Lung (tissue), 12 donors: ENCODE data around the gene GRIA4. TPM values are rescaled to one million over a fixed set of nuclear protein-coding genes. Genes with fewer than 3 reads are reported as not detected.
A peak's percentile ranks its signal among the peaks of the same experiment; 100 is the strongest.

Source experiments
- ATAC-seq: fragments of 200-7000 bp; cut with Tn5 transposase; one replicate; pipeline ENCODE4 v1.9.1; 2020; ENCODE audit warnings: moderate number of reproducible peaks; ENCODE audit not compliant: insufficient read depth, low FRiP score
- DNase-seq, 3 donors: peaks; one replicate each; pipeline ENCODE4 v3.0.0-alpha.2; 2013 to 2017
- H3K27ac ChIP-seq, 2 donors: one replicate each; pipeline ENCODE4 v1.5.1; 2013; ENCODE audit warnings: mild to moderate bottlenecking in 2 of 2, moderate library complexity in 2 of 2, control low read depth in 1 of 2, inconsistent platforms in 1 of 2, low read depth in 1 of 2, low read length in 1 of 2
- H3K27me3 ChIP-seq, 3 donors: one replicate each; pipeline ENCODE4 v1.5.1; 2013; ENCODE audit warnings: low read length in 2 of 3; ENCODE audit not compliant: control insufficient read depth in 3 of 3, insufficient read depth in 3 of 3
- H3K36me3 ChIP-seq, 4 donors: one replicate each; pipeline ENCODE4 v1.5.1; 2013; ENCODE audit warnings: low read length in 4 of 4, mild to moderate bottlenecking in 1 of 4, moderate library complexity in 1 of 4; ENCODE audit not compliant: control insufficient read depth in 4 of 4, insufficient read depth in 4 of 4
- H3K4me1 ChIP-seq, 5 donors: one replicate each; pipeline ENCODE4 v1.5.1; 2013; ENCODE audit warnings: low read length in 5 of 5, mild to moderate bottlenecking in 2 of 5, moderate library complexity in 1 of 5; ENCODE audit not compliant: control insufficient read depth in 5 of 5, insufficient read depth in 5 of 5
- H3K4me3 ChIP-seq: one replicate; pipeline ENCODE4 v1.5.1; 2013; ENCODE audit warnings: mild to moderate bottlenecking, control low read depth, moderate library complexity
- H3K9ac ChIP-seq, 2 donors: one replicate each; pipeline ENCODE4 v1.5.1; 2013; ENCODE audit warnings: low read length in 2 of 2, control low read depth in 1 of 2; ENCODE audit not compliant: insufficient read depth in 1 of 2
- H3K9me3 ChIP-seq, 4 donors: one replicate each; pipeline ENCODE4 v1.5.1; 2013; ENCODE audit warnings: low read length in 3 of 4, mild to moderate bottlenecking in 1 of 4, moderate library complexity in 1 of 4; ENCODE audit not compliant: control insufficient read depth in 4 of 4, insufficient read depth in 3 of 4
- WGBS, 2 donors: extraction: QIAGEN DNeasy Blood & Tissue Kit; methylation state at CpG; one replicate each; pipeline ENCODE4 v1.1.7; 2013; 5-methylcytosine and 5-hydroxymethylcytosine counted together
- polyA plus RNA-seq, 2 donors: library from polyadenylated mRNA; stranded (reverse); fragments of 200-250 nt; gene quantifications; one replicate each; pipeline ENCODE4 v1.2.1, GENCODE V29; 2013
- total RNA-seq, 2 donors: library from RNA; depleted of rRNA in 1 of 2; stranded (reverse); fragments of >200 nt in 1 of 2; gene quantifications; one replicate each; pipeline ENCODE4 v1.2.1, GENCODE V29; 2014 to 2021
- TF ChIP-seq, protein P1 (sequence below): IDR thresholded peaks from 2 replicates; pipeline ENCODE4 v1.5.1; 2012; ENCODE audit warnings: mild to moderate bottlenecking; ENCODE audit errors: control extremely low read depth, extremely low read depth
- donor health status: control.
- donor health status: control.
- donor health status: Bipolar disorder and iron deficiency.
- donor health status: healthy.
- donor health status: DM: yes; HTN: yes; CAD: no.

The GRIA4 gene
- total and polyA plus RNA-seq, 4 donors = 0.12 to 0.77 TPM; not detected in 2

DNA sequence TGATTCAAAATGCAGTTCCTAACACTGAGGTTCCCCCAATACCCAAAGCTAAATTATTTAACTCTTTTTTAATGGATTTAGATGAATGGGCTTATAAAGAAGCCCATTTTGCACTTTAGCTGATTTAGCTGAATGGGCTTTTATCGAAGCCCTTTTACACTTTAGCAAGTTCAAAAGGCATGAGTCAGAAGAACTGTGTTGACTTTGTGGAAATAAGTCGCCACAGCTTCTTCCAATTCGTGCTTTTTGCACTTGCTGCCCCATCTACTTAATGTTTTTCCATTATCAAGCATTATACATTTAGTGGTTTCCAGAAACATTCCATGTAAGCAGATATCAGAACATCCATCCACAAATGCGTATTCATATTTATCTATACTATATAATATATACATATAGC lies 20.5 kb upstream of the GRIA4 start:
- Histone ChIP-seq H3K27ac (no peak overlapping the region), H3K27me3 (no peaks in the 10 kb centered on the region), H3K36me3 (no peaks in the 10 kb centered on the region), H3K9me3 (no peaks in the 10 kb centered on the region), H3K4me3 (no peak overlapping the region), H3K9ac (no peak overlapping the region), H3K4me1 (no peaks in the 10 kb centered on the region)
- DNase-seq (no peak), ATAC-seq (no peak)
- TF ChIP-seq, protein P1, sequence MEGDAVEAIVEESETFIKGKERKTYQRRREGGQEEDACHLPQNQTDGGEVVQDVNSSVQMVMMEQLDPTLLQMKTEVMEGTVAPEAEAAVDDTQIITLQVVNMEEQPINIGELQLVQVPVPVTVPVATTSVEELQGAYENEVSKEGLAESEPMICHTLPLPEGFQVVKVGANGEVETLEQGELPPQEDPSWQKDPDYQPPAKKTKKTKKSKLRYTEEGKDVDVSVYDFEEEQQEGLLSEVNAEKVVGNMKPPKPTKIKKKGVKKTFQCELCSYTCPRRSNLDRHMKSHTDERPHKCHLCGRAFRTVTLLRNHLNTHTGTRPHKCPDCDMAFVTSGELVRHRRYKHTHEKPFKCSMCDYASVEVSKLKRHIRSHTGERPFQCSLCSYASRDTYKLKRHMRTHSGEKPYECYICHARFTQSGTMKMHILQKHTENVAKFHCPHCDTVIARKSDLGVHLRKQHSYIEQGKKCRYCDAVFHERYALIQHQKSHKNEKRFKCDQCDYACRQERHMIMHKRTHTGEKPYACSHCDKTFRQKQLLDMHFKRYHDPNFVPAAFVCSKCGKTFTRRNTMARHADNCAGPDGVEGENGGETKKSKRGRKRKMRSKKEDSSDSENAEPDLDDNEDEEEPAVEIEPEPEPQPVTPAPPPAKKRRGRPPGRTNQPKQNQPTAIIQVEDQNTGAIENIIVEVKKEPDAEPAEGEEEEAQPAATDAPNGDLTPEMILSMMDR = no peak
- WGBS, 2 donors = 82 to 87% methylated on average over 4 of the region's 4 CpGs

GRCh38 chr11:105592035-105592434 lies 17.8 kb upstream of the GRIA4 start:
- Histone ChIP-seq H3K4me1 (no peaks in the 10 kb centered on the region), H3K27me3 (no peaks in the 10 kb centered on the region), H3K9me3 (no peaks in the 10 kb centered on the region), H3K9ac (no peak overlapping the region), H3K36me3 (no peaks in the 10 kb centered on the region), H3K4me3 (no peak overlapping the region), H3K27ac (no peak overlapping the region)
- TF ChIP-seq, protein P1 = no peak
- no peak for DNase-seq
- ATAC-seq = no peak
- WGBS, 2 donors = 64 to 80% methylated on average over 5 of the region's 5 CpGs

GRCh38 chr11:105598371-105598770 lies 11.5 kb upstream of the GRIA4 start:
- TF ChIP-seq, protein P1 = no peak
- no peaks in the 10 kb centered on the region for H3K36me3 ChIP-seq
- no peaks in the 10 kb centered on the region for H3K27me3 ChIP-seq
- H3K9me3 ChIP-seq = no peaks in the 10 kb centered on the region
- H3K9ac ChIP-seq = no peak overlapping the region
- no peaks in the 10 kb centered on the region for H3K4me1 ChIP-seq
- WGBS, 2 donors = 74 to 92% methylated on average over 1 of the region's 1 CpG
- no peak overlapping the region for H3K27ac ChIP-seq
- no peak overlapping the region for H3K4me3 ChIP-seq
- DNase-seq (no peak), ATAC-seq (no peak)

- Histone ChIP-seq H3K4me3 (no peak overlapping the region), H3K9ac (no peak overlapping the region), H3K36me3 (no peaks in the 10 kb centered on the region), H3K9me3 (no peaks in the 10 kb centered on the region), H3K4me1 (no peaks in the 10 kb centered on the region), H3K27me3 (peaks cover 0 to under 1% (median 0%) of the 10 kb centered on the region in 3 donors), H3K27ac (no peak overlapping the region)
- TF ChIP-seq, protein P1 = no peak
- no peak for ATAC-seq
- DNase-seq = peak in 1 of 3 donors; percentile 2
These were observed 6.7 kb upstream of the GRIA4 start for GRCh38 chr11:105603156-105603555.
